Activated naive CD8-positive, alpha-beta T cell treated with anti-CD3 and anti-CD28 coated beads, Interleukin-2, amount 10 ng/mL, durations not matched to agents 7 days and 5 days (primary cell): Measurements from ENCODE around the gene ARRDC3. TPM values are rescaled to one million over a fixed set of nuclear protein-coding genes. Genes with fewer than 3 reads are reported as not detected.

Experiments used
- ATAC-seq: fragments of 150-1000 bp; cut with Tn5 transposase; one replicate; pipeline ENCODE4 v1.10.0; 2021; ENCODE audit warnings: low read depth, moderate library complexity
- POLR2A ChIA-PET: fragments of 350-600 bp; sonication (Branson Sonifier 250); formaldehyde crosslinking; loops from one replicate; lab custom pipeline; 2021; ENCODE audit warnings: antibody characterized with exemption; lab: Charles Lee
- DNase-seq: peaks from one replicate; pipeline ENCODE4 v3.0.0; 2021
- H3K27ac Mint-ChIP-seq: one replicate; pipeline ENCODE4 v1.8.0; 2022; ENCODE audit warnings: mild to moderate bottlenecking, mixed read lengths
- H3K27me3 Mint-ChIP-seq: one replicate; pipeline ENCODE4 v1.8.0; 2022; ENCODE audit warnings: mild to moderate bottlenecking, moderate library complexity, mixed read lengths
- H3K36me3 Mint-ChIP-seq: one replicate; pipeline ENCODE4 v1.8.0; 2021; ENCODE audit warnings: mild to moderate bottlenecking, mixed read lengths
- H3K4me1 Mint-ChIP-seq: one replicate; pipeline ENCODE4 v1.8.0; 2021; ENCODE audit warnings: mixed read lengths
- H3K4me3 Mint-ChIP-seq: one replicate; pipeline ENCODE4 v1.8.0; 2022; ENCODE audit warnings: mild to moderate bottlenecking, moderate library complexity, mixed read lengths
- H3K9me3 Mint-ChIP-seq: one replicate; pipeline ENCODE4 v1.8.0; 2021; ENCODE audit warnings: mixed read lengths
- total RNA-seq, 2 experiments: library from RNA; stranded (reverse); gene quantifications; one replicate each; pipeline ENCODE4 v1.2.3, GENCODE V29; 2021

Gene ARRDC3, protein sequence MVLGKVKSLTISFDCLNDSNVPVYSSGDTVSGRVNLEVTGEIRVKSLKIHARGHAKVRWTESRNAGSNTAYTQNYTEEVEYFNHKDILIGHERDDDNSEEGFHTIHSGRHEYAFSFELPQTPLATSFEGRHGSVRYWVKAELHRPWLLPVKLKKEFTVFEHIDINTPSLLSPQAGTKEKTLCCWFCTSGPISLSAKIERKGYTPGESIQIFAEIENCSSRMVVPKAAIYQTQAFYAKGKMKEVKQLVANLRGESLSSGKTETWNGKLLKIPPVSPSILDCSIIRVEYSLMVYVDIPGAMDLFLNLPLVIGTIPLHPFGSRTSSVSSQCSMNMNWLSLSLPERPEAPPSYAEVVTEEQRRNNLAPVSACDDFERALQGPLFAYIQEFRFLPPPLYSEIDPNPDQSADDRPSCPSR
- 10 to 100 TPM; 87.3 to 90.6 TPM for total RNA-seq

DNA sequence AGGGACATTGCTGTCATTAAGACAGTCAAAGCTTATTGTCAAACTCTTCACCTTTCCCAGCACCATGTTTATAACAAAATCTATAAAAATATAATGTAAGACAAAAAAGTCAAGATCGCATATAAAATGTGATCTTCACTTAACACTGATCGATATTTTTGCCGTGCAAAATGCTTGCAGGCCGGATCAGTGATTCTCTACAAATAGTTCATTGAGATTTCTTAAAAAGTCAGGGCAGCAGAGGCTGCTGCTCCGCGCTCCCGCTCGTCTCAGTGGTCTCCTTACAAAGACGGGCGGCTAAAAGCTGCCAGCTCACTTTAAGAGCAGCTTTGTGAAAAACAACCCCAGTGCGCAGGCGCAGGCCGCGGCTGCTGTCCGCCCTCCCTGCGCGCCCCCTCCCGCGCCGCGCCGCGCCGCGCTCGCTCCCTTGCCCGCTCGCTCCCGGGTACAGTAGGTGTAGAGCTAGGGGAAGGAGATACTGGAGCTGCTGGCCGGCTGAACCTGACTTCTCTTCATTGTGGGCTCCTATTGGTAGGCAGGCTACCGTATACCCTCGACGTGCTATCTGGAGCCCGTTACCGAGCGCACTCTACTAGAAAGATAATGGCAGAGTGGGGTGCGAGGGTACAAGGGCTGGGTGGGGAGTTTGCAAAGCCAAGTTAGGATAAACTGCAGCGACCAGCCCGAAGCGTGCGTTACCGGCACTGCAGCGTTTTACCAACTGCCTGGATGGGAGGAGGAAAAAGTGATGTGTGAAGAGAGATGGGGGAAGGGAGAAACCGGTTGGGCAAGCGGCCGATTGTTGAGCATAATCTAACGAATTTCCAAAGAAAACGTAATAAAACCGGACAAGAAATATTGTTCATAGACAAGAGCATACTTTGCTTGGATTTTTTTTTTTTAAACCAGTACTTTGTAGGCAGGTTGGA lies at the start of gene ARRDC3:
Gene ARRDC3 (minus strand): TSS at position 291 of the 929 bp plus-strand sequence. CDS start 225 bp downstream, at position 66.
- ATAC-seq = peak; percentile 67
- Mint-ChIP-seq H3K9me3 (no peaks in the 10 kb centered on the region), H3K4me3 (peak within 1 kb of the TSS; percentile 98), H3K27ac (peak within 1 kb of the TSS; percentile 100), H3K4me1 (peaks cover 17% of the 10 kb centered on the region), H3K27me3 (no peaks in the 10 kb centered on the region), H3K36me3 (peaks cover 4% of the 10 kb centered on the region)
- peak; percentile 99 for DNase-seq
- POLR2A ChIA-PET = interaction anchor here (0.6 to 2.8 kb wide), 46 partner anchors 9 to 974 kb away, joined by 3 to 30 read pairs (median 5); partner anchors contain the start of gene CETN3

DNA sequence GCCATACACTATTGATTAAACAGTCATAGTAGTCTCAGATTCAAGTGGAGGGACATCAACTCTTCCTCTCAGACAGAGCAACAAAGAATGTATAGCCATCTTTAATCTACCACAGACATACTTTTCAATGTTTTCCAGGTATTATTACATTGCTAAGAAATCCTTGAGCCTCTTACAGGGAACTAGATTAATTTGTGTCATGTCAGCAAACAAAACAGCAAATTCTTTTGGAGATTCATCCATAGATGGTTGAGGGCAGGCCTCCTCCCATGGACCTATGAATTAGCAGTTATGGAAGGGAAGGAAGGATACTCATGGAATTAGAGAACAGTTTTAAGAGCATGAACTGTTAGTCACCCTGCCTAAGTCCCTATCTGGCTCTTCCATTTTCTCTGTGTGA lies 47.8 kb upstream of the ARRDC3 start:
- Mint-ChIP-seq H3K9me3 (peaks cover 4% of the 10 kb centered on the region), H3K4me3 (no peak overlapping the region), H3K4me1 (peaks cover 7% of the 10 kb centered on the region), H3K36me3 (peaks cover 9% of the 10 kb centered on the region), H3K27ac (no peak overlapping the region), H3K27me3 (no peaks in the 10 kb centered on the region)
- DNase-seq (no peak), ATAC-seq (no peak)
- POLR2A ChIA-PET = no interaction called here

DNA sequence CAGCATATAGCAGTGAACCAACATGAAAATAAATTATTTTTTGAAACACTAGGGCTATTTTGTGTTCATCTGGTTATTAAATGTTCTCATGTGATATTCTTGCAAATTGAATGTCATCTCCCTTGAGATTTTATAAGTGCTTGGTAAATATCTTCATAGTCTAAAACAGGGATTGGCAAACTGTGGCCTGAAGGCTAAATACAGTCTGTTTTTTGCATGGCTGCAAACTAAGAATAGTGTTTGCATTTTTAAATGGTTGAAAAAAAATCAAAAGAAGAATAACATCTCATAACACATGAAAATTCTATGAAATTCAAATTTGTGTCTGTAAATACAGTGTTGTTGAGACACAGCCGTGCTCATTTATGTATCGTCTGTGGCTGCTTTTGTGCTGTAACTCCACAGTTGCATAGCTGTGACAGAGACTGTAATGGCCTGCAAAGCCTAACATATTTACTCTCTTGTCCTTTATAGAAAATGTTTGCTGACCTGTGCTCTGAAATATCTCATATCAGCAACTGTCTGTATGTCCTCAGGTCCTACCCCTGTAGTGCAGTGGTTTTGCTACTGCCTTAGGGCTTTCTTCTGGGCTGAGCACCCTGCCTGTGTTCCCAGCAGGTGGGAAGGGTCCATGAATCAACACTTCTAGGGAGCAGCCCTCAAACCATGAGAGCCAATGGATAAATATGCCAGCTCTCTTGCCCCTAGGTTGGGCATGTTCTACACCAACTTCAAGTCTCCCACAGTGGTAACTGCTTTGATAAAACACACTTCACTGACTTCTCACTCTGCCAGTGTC lies 41.7 kb upstream of the ARRDC3 start:
- Mint-ChIP-seq H3K27ac (no peak overlapping the region), H3K36me3 (peaks cover 7% of the 10 kb centered on the region)

DNA sequence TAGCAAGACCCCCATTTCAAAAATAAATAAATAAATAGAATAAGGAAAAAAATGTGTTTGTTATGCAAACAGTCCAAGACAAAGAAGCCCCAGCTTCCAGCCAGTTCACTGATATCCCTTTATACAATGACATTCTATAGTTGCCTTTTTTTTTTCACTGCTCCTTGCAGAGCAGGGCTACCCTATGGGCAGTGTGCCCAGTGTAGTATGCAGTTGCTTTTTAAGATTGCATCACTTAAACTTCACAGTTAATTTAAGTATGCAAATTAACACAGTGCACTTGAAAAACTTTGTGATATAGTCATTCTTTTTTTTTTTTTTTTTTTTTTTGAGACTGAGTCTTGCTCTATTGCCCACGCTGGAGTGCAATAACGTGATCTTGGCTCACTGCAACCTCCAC lies 40.8 kb upstream of the ARRDC3 start:
- ATAC-seq (no peak), DNase-seq (no peak)
- no peaks in the 10 kb centered on the region for H3K27me3 Mint-ChIP-seq
- H3K27ac Mint-ChIP-seq = no peak overlapping the region
- POLR2A ChIA-PET = no interaction called here
- no peak overlapping the region for H3K4me3 Mint-ChIP-seq
- H3K4me1 Mint-ChIP-seq = peaks cover 5% of the 10 kb centered on the region
- H3K9me3 Mint-ChIP-seq = peaks cover 2% of the 10 kb centered on the region
- peaks cover 2% of the 10 kb centered on the region for H3K36me3 Mint-ChIP-seq

More for the DNA sequence above, 41.7 kb upstream of the ARRDC3 start:
- ATAC-seq (no peak), DNase-seq (no peak)
- POLR2A ChIA-PET = no interaction called here
- peaks cover 4% of the 10 kb centered on the region for H3K9me3 Mint-ChIP-seq
- peaks cover 5% of the 10 kb centered on the region for H3K4me1 Mint-ChIP-seq
- no peaks in the 10 kb centered on the region for H3K27me3 Mint-ChIP-seq
- H3K4me3 Mint-ChIP-seq = no peak overlapping the region

DNA sequence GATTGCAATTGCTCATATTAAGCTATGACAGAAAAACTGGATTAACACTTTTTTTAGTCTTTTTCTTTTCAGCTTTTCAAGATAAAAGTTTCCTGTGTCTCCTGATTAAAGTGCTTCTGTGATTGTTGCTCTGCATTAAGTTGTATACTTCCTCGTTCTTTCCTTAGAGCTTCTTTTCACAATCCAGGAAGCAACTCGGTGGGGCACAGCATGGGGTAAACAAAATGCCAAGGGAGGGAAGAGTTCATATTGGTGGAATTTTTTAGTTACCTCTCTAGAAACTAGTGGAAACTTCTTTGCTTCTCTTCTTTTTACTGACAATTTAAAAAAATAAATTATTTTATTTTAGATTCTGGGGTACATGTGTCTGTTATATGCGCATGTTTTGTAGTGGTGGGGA lies 37.8 kb upstream of the ARRDC3 start:
- Mint-ChIP-seq H3K9me3 (no peaks in the 10 kb centered on the region), H3K27me3 (no peaks in the 10 kb centered on the region), H3K27ac (no peak overlapping the region), H3K4me3 (no peak overlapping the region), H3K4me1 (peaks cover 6% of the 10 kb centered on the region), H3K36me3 (no peaks in the 10 kb centered on the region)
- POLR2A ChIA-PET = no interaction called here
- no peak for ATAC-seq
- no peak for DNase-seq

DNA sequence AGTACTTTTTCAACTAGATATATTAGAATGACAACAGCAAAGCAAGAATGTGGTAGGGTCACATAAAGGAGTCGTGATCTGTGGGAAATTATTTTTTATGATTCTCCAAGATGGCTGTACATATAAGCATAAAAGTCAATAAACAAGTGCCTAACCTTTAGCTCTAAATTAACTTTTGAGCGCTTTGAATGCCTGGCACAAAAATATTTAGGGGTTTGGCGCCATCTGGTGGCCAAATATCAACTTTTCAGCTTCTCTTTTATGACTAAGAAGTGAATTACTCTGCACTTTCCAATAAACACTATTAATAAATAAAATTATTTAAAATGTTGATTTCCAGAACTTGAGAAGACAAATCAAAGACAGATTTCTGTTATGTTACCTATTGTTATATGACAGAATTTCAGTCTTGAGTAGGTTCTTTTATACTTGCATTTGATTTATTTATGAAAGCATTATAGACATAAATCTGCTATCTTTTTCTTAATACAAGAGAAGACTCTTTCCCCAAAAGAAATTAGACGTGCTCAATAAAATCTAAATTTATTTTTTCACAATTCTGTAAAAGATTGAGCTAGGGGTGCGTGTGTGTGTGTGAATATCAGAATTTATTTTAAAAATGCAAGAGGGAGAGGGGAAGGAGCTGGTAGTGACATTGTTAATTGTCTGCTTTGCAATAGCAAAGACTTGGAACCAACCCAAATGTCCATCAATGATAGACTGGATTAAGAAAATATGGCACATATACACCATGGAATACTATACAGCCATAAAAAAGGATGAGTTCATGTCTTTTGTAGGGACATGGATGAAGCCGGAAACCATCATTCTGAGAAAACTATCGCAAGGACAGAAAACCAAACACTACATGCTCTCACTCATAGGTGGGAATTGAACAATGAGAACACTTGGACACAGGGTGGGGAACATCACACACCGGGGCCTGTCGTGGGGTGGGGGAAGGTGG lies 36.7 kb upstream of the ARRDC3 start:
- ATAC-seq (peak; percentile 30), DNase-seq (peak; percentile 53)
- peaks cover 6% of the 10 kb centered on the region for H3K4me1 Mint-ChIP-seq
- no peaks in the 10 kb centered on the region for H3K27me3 Mint-ChIP-seq
- no peak overlapping the region for H3K4me3 Mint-ChIP-seq
- H3K36me3 Mint-ChIP-seq = no peaks in the 10 kb centered on the region
- POLR2A ChIA-PET = interaction anchor here (0.9 to 1.2 kb wide), 2 partner anchors 34 to 37 kb away, joined by 3 to 6 read pairs; partner anchors contain the start of gene ARRDC3
- H3K27ac Mint-ChIP-seq = no peak overlapping the region
- no peaks in the 10 kb centered on the region for H3K9me3 Mint-ChIP-seq

DNA sequence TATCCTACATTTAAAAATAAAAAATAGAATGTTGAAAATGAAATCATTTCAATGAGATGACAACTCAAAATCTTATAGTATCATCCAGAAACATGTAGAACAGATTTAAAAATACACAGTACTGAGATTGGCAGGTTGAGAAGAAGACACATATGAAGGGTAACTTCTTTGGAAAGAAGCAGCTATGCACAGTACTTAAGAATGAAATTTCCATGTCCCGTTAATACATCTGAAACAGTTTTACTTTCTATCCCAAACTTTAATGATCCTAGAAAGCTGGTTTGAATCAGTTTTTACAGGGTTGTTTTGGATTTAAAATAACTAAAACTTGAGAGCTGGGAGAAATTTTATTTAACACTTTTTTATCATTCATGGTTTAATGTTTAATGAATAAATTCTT lies 36.0 kb upstream of the ARRDC3 start:
- Mint-ChIP-seq H3K36me3 (no peaks in the 10 kb centered on the region), H3K4me3 (no peak overlapping the region), H3K9me3 (no peaks in the 10 kb centered on the region), H3K4me1 (peaks cover 6% of the 10 kb centered on the region), H3K27ac (no peak overlapping the region), H3K27me3 (no peaks in the 10 kb centered on the region)
- ATAC-seq (no peak), DNase-seq (no peak)
- POLR2A ChIA-PET = interaction anchor here (0.9 to 1.2 kb wide), 2 partner anchors 33 to 37 kb away, joined by 3 to 6 read pairs; partner anchors contain the start of gene ARRDC3

DNA sequence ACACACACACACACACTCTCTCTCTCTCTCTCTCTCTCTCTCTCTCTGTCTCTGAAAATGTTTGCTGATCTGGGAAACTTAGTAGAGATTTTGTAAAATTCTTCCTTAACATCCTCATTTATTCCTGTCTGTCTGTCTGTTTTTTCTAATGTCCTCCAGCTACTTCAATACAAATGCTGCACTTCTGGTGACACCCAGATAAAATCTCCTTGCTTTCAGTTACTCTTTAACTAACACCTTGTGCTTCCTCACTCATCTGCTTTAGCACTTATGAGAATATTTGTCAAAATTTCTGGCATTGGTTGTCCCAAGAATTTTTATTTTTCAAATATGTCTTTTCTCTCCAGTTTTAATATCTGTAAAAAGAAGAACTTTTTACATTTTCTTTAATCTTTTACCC lies 35.0 kb upstream of the ARRDC3 start:
- Mint-ChIP-seq H3K4me1 (peaks cover 6% of the 10 kb centered on the region), H3K4me3 (no peak overlapping the region), H3K36me3 (no peaks in the 10 kb centered on the region), H3K9me3 (no peaks in the 10 kb centered on the region), H3K27me3 (no peaks in the 10 kb centered on the region), H3K27ac (no peak overlapping the region)
- ATAC-seq = no peak
- DNase-seq = no peak
- POLR2A ChIA-PET = no interaction called here

DNA sequence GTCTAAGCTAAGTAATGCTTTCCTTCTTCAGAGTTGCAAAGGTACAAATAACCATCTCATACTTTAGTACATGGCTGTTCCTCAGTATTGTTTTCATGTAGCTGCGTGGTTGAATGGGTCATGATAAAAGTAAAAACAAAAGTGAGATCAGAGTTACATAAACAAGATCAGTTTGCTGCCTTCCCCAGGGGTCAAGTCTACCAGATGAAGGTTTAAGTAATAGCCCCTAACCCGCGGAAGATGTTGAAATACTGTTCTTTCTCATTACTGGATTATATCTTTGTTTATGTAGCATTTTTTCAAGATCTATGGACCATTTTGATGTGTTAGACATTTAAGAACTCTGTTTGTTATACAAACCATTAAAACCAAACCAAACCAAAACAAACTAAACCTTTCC lies 34.1 kb upstream of the ARRDC3 start:
- Mint-ChIP-seq H3K36me3 (no peaks in the 10 kb centered on the region), H3K27me3 (no peaks in the 10 kb centered on the region), H3K4me3 (no peak overlapping the region), H3K9me3 (no peaks in the 10 kb centered on the region), H3K4me1 (peaks cover 6% of the 10 kb centered on the region), H3K27ac (no peak overlapping the region)
- DNase-seq (no peak), ATAC-seq (no peak)
- POLR2A ChIA-PET = no interaction called here

DNA sequence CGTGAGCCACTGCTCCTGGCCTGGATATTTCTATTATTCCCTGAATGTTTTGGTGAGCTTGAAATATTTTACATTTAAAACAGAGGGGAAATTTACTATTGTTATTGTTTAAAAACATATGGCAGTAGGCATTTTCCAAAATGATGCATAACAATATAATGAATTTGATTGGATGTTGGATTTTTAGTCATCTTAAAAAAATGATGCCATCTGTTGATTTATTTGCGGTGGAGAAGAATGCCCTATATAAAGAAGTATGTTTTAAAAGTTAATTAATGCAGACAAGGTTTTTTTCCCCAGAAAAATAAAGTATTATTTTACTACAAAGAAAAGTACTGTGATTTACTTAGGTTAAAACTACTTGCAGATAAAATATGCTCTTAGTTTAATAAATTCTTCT lies 33.4 kb upstream of the ARRDC3 start:
- no peak overlapping the region for H3K4me3 Mint-ChIP-seq
- ATAC-seq (no peak), DNase-seq (no peak)
- POLR2A ChIA-PET = no interaction called here
- no peak overlapping the region for H3K27ac Mint-ChIP-seq
- peaks cover 5% of the 10 kb centered on the region for H3K4me1 Mint-ChIP-seq
- H3K9me3 Mint-ChIP-seq = no peaks in the 10 kb centered on the region
- no peaks in the 10 kb centered on the region for H3K27me3 Mint-ChIP-seq
- no peaks in the 10 kb centered on the region for H3K36me3 Mint-ChIP-seq

DNA sequence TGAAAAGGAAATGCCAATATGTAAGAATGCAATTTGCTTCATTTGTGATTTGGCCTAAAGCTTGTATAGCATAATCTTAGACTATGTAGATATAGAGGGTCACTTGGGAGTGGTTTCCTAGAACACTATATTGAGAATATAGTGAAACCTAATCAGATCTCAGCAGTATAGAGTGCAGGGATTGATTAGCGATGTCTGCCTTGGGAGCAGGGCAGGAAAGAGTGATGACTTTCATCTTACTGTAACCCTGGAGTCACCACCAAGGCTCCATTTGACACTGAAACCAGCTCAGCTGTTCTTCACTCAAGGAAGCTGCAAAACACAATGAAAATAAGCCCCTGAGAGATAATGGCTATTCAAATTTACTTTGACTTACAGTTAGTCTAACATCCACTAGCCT lies 26.2 kb upstream of the ARRDC3 start:
- H3K27me3 Mint-ChIP-seq = no peaks in the 10 kb centered on the region
- H3K27ac Mint-ChIP-seq = no peak overlapping the region
- POLR2A ChIA-PET = interaction anchor here (1.0 to 1.8 kb wide), 2 partner anchors 26 kb away, joined by 3 to 5 read pairs; partner anchors contain the start of gene ARRDC3
- H3K4me3 Mint-ChIP-seq = no peak overlapping the region
- no peak for DNase-seq
- H3K9me3 Mint-ChIP-seq = no peaks in the 10 kb centered on the region
- ATAC-seq = no peak
- no peaks in the 10 kb centered on the region for H3K4me1 Mint-ChIP-seq
- H3K36me3 Mint-ChIP-seq = peaks cover 2% of the 10 kb centered on the region

DNA sequence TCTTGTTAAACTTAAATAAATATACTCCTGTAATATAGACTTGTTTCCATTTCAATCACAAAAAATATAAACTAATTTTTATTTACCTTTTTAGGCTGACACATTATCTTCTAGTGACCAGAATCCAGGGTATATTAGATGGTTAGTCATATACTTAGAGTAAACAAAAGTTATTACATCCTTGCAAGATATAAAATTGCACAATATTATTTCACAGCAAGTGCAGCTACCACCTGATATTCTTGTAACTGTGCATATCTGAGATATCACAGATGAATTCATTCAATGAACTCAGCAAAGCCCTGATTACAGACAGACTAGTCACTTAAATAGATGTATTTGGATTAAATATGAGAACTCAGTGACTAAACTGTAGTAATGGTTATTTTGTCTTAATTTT lies 25.6 kb upstream of the ARRDC3 start:
- POLR2A ChIA-PET = interaction anchor here (1.0 kb wide), 1 partner anchor 26 kb away, joined by 3 read pairs; the partner anchor contains the start of gene ARRDC3
- H3K36me3 Mint-ChIP-seq = peaks cover 2% of the 10 kb centered on the region
- no peak for DNase-seq
- no peaks in the 10 kb centered on the region for H3K4me1 Mint-ChIP-seq
- no peak for ATAC-seq
- no peaks in the 10 kb centered on the region for H3K9me3 Mint-ChIP-seq
- no peak overlapping the region for H3K27ac Mint-ChIP-seq
- no peaks in the 10 kb centered on the region for H3K27me3 Mint-ChIP-seq
- no peak overlapping the region for H3K4me3 Mint-ChIP-seq
